Activated CD8-positive, alpha-beta memory T cell treated with anti-CD3 and anti-CD28 coated beads, Interleukin-2, amount 10 ng/mL, durations not matched to agents 7 days and 5 days (primary cell): Measurements from ENCODE around the gene DCLK3. TPM values are rescaled to one million over a fixed set of nuclear protein-coding genes. Genes with fewer than 3 reads are reported as not detected.

Source experiments
- ATAC-seq: fragments of 150-1000 bp; cut with Tn5 transposase; one replicate; pipeline ENCODE4 v1.10.0; 2021; ENCODE audit warnings: moderate library complexity
- CTCF ChIA-PET: fragments of 350-600 bp; sonication (Branson Sonifier 250); formaldehyde crosslinking; loops from one replicate; lab custom pipeline; 2021; ENCODE audit warnings: antibody characterized with exemption; lab: Charles Lee
- DNase-seq: peaks from one replicate; pipeline ENCODE4 v3.0.0-alpha.2; 2020
- H3K27ac Mint-ChIP-seq: one replicate; pipeline ENCODE4 v1.8.0; 2021; ENCODE audit warnings: mild to moderate bottlenecking, mixed read lengths
- H3K27me3 Mint-ChIP-seq: one replicate; pipeline ENCODE4 v1.8.0; 2021; ENCODE audit warnings: mixed read lengths
- H3K36me3 Mint-ChIP-seq: one replicate; pipeline ENCODE4 v1.8.0; 2021; ENCODE audit warnings: mild to moderate bottlenecking, mixed read lengths
- H3K4me1 Mint-ChIP-seq: one replicate; pipeline ENCODE4 v1.8.0; 2021; ENCODE audit warnings: mixed read lengths
- H3K4me3 Mint-ChIP-seq: one replicate; pipeline ENCODE4 v1.8.0; 2021; ENCODE audit warnings: mild to moderate bottlenecking, moderate library complexity, mixed read lengths
- H3K9me3 Mint-ChIP-seq: one replicate; pipeline ENCODE4 v1.8.0; 2022; ENCODE audit warnings: low read depth, mixed read lengths
- total RNA-seq, 2 experiments: library from RNA; stranded (reverse); gene quantifications; one replicate each; pipeline ENCODE4 v1.2.3, GENCODE V29; 2021

DCLK3 gene
- total RNA-seq, 2 experiments from 2014 or later: not detected

DNA sequence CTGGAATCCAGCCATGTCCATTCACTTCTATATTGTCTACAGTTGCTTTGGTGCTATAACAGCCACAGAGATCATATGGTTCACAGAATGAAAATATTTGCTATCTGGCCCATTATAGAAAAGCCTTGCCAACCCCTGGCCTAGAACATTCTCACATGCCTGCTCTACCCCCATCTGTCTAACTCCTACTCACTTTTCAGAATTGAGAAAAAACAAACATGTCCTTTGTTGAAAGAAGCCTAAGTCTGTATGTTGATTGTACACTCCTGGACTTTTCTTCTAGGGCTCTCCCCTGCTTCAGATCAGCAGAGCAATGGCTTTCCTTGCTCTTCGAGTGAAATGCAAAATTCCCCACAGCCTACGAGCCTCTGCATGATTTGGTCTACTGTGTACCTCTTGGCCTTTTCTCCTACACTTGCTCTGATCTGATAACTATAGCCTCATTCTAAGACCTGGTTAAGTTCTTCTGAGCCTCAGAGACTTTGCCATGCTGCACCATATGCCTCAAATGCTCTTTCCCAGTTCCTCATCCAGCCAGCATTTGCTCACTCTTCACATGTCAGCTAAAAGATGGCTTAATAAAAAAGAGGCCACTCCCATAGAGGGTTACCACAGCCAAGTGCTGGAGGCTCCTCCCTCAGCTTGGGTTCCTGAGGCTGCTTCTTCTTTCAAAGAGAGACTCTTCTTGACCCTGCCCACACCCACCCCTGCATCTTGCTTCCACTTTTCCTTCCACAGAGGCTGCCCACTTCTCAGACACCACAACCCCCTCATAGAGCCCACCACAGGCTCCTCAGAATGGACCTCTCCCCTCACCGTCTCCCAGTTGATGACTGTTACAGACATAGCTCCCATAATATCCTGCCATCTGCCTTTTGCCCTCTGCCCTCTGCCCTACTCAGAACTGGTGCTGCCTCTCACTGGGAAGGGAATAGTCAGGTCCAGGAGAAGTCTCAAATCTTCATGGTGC is 22.9 kb upstream of the DCLK3 start:
- Mint-ChIP-seq H3K4me3 (no peak overlapping the region), H3K4me1 (peaks cover 3% of the 10 kb centered on the region), H3K36me3 (no peaks in the 10 kb centered on the region), H3K27ac (no peak overlapping the region), H3K9me3 (no peaks in the 10 kb centered on the region), H3K27me3 (peaks cover 34% of the 10 kb centered on the region)
- ATAC-seq: no peak
- DNase-seq: no peak
- CTCF ChIA-PET: no interaction called here

DNA sequence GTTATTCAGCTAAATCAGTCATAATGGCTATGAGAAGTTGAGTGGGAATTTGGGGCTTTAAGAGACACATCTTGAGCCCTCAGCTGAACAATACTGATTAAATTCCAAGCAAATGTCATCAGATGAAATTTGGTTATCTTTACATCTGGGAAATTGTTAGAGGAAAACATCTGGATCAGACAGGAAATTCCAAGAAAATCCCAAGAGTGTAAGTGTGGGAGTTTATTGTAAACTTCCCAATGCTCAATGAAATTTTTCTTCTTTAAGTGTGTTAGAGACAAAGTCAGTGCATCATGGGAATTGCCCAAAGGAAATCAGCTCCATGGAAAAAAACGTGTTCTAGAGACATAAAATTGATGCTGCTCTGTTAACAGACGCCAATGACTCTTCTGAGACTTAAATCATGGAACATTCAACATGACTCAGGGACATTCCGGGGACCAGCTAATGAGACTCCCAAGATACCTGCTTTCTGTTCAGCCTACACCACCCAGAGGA is 19.8 kb upstream of the DCLK3 start:
- H3K36me3 Mint-ChIP-seq: no peaks in the 10 kb centered on the region
- no peak overlapping the region for H3K27ac Mint-ChIP-seq
- H3K9me3 Mint-ChIP-seq: no peaks in the 10 kb centered on the region
- H3K27me3 Mint-ChIP-seq: peaks cover 26% of the 10 kb centered on the region
- DNase-seq: no peak
- ATAC-seq: no peak
- no peak overlapping the region for H3K4me3 Mint-ChIP-seq
- CTCF ChIA-PET: interaction anchor here (1.2 kb wide), 1 partner anchor 85 kb away, joined by 3 read pairs; no protein-coding TSS in a partner anchor
- peaks cover 13% of the 10 kb centered on the region for H3K4me1 Mint-ChIP-seq

DNA sequence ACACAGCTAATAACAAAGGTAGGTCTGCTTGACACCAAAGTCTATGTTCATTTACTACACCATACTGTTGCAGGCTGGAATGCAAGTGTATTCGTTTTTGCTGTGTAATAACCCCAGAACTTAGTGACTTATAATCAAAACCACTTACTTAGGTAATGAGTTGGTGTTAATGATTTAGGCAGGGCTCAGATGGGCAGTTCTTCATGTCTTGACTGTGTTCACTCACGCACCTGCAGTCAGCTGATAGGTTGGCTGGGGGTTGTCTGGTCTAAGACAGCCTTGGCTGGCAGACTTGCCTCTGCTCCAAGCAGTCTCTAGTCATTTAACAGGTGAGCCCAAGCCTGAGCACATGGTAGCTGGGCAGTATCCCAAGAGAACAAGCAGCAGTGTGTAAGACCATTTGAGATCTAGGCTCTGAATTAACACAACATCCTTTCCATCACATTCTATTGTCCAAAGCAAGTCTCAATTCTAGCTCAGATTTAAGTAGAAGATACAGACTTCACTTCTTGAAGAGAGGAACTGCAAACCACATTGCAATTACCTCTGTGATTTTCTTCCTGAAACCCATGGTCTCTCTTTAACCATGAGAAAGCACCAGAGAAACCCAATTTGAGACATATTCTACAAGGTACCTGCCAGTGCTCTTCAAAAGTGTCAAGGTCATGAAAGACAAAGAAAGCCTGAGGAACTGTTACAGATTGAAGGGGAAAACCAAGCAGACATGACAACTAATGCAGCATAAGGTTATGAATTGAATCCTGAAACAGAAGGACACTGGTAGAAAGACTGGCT is 13.3 kb upstream of the DCLK3 start:
- ATAC-seq (no peak), DNase-seq (no peak)
- peaks cover 37% of the 10 kb centered on the region for H3K27me3 Mint-ChIP-seq
- H3K9me3 Mint-ChIP-seq: no peaks in the 10 kb centered on the region
- CTCF ChIA-PET: no interaction called here
- peaks cover 13% of the 10 kb centered on the region for H3K4me1 Mint-ChIP-seq
- H3K27ac Mint-ChIP-seq: no peak overlapping the region
- no peak overlapping the region for H3K4me3 Mint-ChIP-seq
- no peaks in the 10 kb centered on the region for H3K36me3 Mint-ChIP-seq

DNA sequence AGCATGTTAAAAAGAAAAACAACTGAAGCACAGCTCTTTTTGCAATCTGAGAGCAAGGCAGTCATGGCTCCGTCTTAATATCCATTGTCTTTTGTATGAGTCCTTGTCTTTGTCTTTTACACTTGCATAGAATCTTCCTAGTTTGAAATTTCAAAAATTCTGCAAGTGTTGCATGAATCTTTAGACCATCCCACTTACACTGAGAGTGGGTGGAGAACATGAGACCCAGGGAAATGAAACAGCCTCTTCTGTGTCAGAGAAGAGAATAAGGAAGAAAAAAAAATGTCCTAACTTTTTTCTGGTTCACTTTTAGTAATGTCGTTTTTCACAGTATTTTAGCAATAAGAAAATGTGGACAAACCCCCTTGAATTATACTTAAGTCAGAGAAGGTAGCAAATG is 12.1 kb upstream of the DCLK3 start:
- Mint-ChIP-seq H3K4me3 (no peak overlapping the region), H3K4me1 (peaks cover 5% of the 10 kb centered on the region), H3K36me3 (no peaks in the 10 kb centered on the region), H3K9me3 (no peaks in the 10 kb centered on the region), H3K27me3 (peaks cover 28% of the 10 kb centered on the region), H3K27ac (no peak overlapping the region)
- DNase-seq (no peak), ATAC-seq (no peak)
- CTCF ChIA-PET: no interaction called here

DNA sequence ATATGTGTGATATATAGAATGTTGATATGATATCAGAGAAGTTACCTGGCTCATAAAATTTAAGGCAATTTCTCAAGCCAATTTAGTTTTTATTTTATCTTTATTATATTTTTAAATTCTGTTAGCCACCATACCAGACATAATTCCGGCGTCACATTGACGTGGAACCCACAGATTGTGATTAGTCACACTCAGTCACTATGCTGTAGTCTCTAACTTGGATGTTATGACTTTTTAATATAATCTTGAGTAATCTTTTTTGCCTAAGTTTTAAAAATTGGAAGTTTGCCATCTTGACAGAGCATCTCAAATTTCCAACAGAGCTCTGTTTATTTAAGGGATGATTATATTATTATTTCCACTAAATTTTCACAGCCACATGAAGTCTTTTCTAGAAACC is 9.7 kb upstream of the DCLK3 start:
- CTCF ChIA-PET: no interaction called here
- Mint-ChIP-seq H3K36me3 (no peaks in the 10 kb centered on the region), H3K27ac (no peak overlapping the region), H3K4me1 (no peaks in the 10 kb centered on the region), H3K27me3 (peaks cover 37% of the 10 kb centered on the region), H3K9me3 (no peaks in the 10 kb centered on the region), H3K4me3 (no peak overlapping the region)
- DNase-seq (no peak), ATAC-seq (no peak)

DNA sequence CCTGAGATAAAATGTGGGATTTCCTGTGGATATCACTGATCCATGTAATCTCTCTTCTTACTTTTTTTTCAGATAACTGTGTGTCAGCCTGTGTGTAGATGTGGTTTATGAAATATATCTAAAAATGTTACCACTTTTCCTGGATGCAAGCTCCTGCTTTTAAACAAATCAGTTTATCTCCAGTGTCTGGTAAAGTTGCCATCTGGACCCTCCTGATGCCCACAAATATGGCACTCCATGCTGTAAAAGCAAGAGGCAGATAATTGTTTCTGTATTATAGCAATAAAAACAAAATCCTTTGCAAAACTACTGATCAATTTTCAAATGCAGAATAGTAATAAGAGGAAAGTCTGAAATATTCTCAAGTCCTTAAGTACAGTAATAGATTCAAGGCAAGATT is 7.6 kb upstream of the DCLK3 start:
- Mint-ChIP-seq H3K4me3 (no peak overlapping the region), H3K9me3 (no peaks in the 10 kb centered on the region), H3K27me3 (peaks cover 45% of the 10 kb centered on the region), H3K4me1 (no peaks in the 10 kb centered on the region), H3K27ac (no peak overlapping the region), H3K36me3 (no peaks in the 10 kb centered on the region)
- no peak for ATAC-seq
- CTCF ChIA-PET: no interaction called here
- DNase-seq: no peak

DNA sequence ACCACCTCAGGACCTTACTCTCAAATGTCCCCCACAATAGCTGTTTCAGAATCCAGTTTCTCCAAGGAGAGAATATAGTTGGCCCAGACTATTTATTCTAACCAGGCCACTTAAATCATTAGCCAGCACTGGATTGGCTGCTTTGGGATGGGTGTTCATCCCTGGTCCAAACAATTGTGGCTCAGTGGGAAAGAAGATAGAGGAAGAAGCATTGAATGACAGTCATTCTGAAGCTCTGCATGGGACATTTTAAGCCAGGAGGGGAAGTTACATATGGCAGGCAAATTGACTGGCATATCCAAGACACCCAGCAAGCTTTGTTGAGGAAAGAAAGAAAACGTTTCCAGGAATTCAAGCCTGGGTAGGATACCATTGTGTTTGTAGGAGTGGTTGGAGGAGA is 5.6 kb upstream of the DCLK3 start:
- H3K27me3 Mint-ChIP-seq: peaks cover 49% of the 10 kb centered on the region
- H3K9me3 Mint-ChIP-seq: no peaks in the 10 kb centered on the region
- H3K4me1 Mint-ChIP-seq: no peaks in the 10 kb centered on the region
- H3K27ac Mint-ChIP-seq: no peak overlapping the region
- H3K4me3 Mint-ChIP-seq: no peak overlapping the region
- no peaks in the 10 kb centered on the region for H3K36me3 Mint-ChIP-seq
- ATAC-seq (no peak), DNase-seq (no peak)
- CTCF ChIA-PET: interaction anchor here (0.6 to 1.7 kb wide), 3 partner anchors 12 to 98 kb away, joined by 3 to 4 read pairs (median 3); no protein-coding TSS in a partner anchor

DNA sequence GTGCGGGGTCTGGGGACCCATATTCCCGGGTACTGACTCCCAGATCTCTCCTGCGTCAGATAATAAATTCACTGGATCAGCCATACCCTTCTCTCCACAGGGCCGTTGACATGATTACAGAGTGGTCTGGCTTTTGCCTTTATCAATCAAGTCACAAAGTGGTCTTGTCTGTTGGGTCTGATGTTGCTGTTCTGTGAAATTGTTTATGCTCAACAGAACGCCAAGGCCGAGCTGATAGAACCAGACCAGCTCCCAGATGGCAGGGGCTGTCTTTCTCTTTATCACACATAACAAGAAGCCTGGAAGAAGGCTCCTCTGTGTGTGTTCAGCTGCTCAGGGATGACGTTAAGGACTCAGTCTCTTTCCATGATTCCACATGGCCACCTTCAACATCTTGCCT is 751 bp upstream of the DCLK3 start:
- H3K4me1 Mint-ChIP-seq: peaks cover 4% of the 10 kb centered on the region
- CTCF ChIA-PET: no interaction called here
- ATAC-seq (no peak), DNase-seq (no peak)
- no peak overlapping the region for H3K27ac Mint-ChIP-seq
- peaks cover 75% of the 10 kb centered on the region for H3K27me3 Mint-ChIP-seq
- H3K36me3 Mint-ChIP-seq: peaks cover 2% of the 10 kb centered on the region
- no peaks in the 10 kb centered on the region for H3K9me3 Mint-ChIP-seq
- no peak overlapping the region for H3K4me3 Mint-ChIP-seq

DNA sequence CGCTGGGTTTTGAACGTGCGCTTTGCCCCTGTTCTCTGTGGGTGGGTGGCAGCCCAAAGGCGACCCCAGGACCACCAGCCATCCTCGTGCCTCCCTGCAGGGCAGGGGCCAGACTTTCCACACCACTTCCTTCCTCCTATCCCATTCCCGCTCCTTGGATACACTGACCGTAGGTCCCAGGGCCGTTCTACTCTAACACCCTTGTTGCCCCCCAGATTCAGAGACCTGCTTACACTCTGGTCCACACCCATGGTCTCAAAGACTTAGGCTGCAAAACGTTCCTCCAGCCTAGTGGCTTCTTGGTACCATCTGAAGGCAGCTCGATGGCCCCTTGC is 318 bp upstream of the DCLK3 start:
- ATAC-seq: no peak
- CTCF ChIA-PET: no interaction called here
- peaks cover 74% of the 10 kb centered on the region for H3K27me3 Mint-ChIP-seq
- H3K4me1 Mint-ChIP-seq: peaks cover 4% of the 10 kb centered on the region
- DNase-seq: no peak
- peaks cover 2% of the 10 kb centered on the region for H3K36me3 Mint-ChIP-seq
- H3K9me3 Mint-ChIP-seq: no peaks in the 10 kb centered on the region
- H3K27ac Mint-ChIP-seq: no peak overlapping the region
- no peak overlapping the region for H3K4me3 Mint-ChIP-seq

DNA sequence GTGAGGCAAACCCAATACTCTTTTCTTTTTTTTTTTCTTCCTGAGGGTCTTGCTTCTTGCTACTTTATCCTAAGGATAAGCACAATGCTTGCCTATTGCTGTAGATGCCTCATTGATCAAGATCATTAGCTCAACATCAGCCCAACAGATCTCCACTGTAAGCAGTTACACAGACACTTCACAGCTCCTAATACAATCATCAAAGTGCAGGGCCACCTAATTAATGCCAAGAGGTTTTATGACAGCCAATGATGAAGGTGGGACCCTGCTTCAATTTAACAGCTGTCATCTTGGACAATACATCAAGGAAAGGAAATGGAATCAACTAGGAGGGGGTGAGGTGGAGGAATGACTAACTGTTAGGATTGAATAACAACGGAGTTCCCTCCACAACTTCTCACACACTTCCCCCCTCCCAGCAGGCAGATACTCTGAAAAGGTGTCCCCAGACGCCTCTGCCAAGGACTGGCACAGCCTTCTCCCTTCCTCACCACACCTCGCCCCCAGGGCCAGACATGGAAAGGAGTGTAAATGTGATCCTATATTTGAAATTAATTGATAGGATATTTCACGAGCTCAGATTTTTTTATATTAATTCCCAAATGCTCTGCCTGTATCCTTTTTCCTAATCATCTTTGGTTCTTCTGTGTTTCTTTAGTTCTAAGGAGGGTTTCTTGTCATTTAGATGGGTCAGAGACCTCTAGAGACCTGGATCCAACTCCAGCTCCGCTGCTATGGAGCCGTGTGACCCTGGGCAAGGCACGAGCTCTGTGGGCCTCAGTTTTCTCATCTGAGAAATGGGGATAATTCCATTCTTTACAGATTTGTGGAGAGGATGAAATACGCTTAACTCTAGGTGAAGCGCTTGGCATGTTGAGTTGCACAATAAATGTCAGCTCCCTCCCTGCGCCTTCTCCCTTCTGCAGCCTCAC is 1.2 kb downstream of the DCLK3 start:
- peaks cover 73% of the 10 kb centered on the region for H3K27me3 Mint-ChIP-seq
- ATAC-seq (no peak), DNase-seq (no peak)
- no peaks in the 10 kb centered on the region for H3K9me3 Mint-ChIP-seq
- H3K36me3 Mint-ChIP-seq: peaks cover 2% of the 10 kb centered on the region
- H3K27ac Mint-ChIP-seq: no peak overlapping the region
- H3K4me1 Mint-ChIP-seq: peaks cover 4% of the 10 kb centered on the region
- no peak overlapping the region for H3K4me3 Mint-ChIP-seq
- CTCF ChIA-PET: no interaction called here

DNA sequence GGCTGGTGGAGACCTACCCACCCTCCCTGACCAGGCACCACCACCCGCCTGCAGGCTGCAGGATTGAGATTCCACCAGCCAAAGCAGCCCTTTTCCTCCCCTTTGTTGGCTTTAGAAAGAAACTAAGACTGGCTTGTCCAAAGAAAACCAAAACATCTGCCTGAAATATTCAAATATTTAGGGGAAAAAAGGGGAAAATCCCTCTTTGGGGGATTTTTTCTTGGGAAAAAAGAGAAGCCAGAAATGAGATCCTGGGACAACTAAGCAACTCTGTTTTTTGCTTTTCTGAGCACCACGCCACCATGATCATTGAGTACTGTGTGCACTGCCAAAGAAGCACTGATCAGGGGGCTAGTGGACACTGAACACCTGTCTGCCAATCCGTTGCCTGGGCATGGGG is 2.6 kb downstream of the DCLK3 start:
- CTCF ChIA-PET: no interaction called here
- DNase-seq: no peak
- no peak overlapping the region for H3K4me3 Mint-ChIP-seq
- peaks cover 2% of the 10 kb centered on the region for H3K36me3 Mint-ChIP-seq
- H3K9me3 Mint-ChIP-seq: no peaks in the 10 kb centered on the region
- peaks cover 65% of the 10 kb centered on the region for H3K27me3 Mint-ChIP-seq
- no peak overlapping the region for H3K27ac Mint-ChIP-seq
- no peak for ATAC-seq
- H3K4me1 Mint-ChIP-seq: peaks cover 4% of the 10 kb centered on the region

DNA sequence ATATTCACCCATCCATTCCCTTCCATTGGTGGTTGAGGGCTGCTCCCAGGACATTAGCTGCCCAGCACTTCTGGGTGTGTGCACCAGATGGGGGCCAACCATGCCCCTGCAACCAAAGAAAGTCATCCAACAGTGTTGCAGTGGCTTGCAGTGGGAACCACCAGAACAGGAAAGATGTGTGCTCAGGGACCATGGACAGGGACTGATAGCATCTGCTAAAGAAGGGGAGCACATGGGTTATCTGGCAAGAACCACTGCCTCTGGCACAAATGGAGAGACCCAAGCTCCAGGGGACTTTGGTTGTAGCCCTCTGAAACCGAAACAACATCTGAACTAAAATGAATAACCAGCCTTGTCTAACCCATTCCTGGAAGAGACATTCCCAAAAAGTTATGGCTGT is 8.1 kb downstream of the DCLK3 start:
- ATAC-seq: no peak
- H3K27me3 Mint-ChIP-seq: peaks cover 39% of the 10 kb centered on the region
- H3K4me3 Mint-ChIP-seq: no peak overlapping the region
- no peak overlapping the region for H3K27ac Mint-ChIP-seq
- CTCF ChIA-PET: no interaction called here
- no peaks in the 10 kb centered on the region for H3K36me3 Mint-ChIP-seq
- DNase-seq: no peak
- H3K9me3 Mint-ChIP-seq: no peaks in the 10 kb centered on the region
- H3K4me1 Mint-ChIP-seq: no peaks in the 10 kb centered on the region

DNA sequence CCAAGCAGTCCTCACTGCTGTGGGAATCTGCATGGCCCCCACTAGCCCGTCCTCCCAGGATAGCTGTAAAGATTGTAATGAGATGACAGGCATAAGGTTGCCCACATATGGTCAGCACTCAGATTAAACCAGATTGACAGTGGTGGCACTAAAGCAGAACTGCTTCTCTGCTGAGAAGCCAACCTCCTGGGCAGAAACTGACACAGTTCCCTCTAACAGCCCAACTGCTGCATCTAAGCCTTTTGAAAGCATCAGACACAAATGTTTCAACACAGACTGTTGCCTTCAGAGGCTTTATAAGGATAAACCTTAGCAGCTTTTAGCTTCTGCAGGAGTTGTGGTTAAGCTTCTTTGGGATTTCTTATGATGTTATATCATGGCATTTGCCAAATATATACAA is 13.0 kb downstream of the DCLK3 start:
- Mint-ChIP-seq H3K27ac (no peak overlapping the region), H3K4me3 (no peak overlapping the region), H3K27me3 (peaks cover 33% of the 10 kb centered on the region), H3K9me3 (no peaks in the 10 kb centered on the region), H3K36me3 (no peaks in the 10 kb centered on the region), H3K4me1 (no peaks in the 10 kb centered on the region)
- ATAC-seq (no peak), DNase-seq (no peak)
- CTCF ChIA-PET: no interaction called here
